Transverse colon (tissue), 4 donors: ENCODE data around the gene NLGN3. TPM values are rescaled to one million over a fixed set of nuclear protein-coding genes. Genes with fewer than 3 reads are reported as not detected.

Source experiments
- DNase-seq: peaks from one replicate; pipeline ENCODE4 v3.0.0-alpha.2; 2019
- H3K27ac ChIP-seq, 4 donors: fragments of 200-600 bp; sonication (generic); 2 replicates each; pipeline ENCODE4 v1.5.1; 2016 to 2018; ENCODE audit warnings: inconsistent platforms in 4 of 4
- H3K27me3 ChIP-seq: fragments of 200-600 bp; sonication (generic); 2 replicates; pipeline ENCODE4 v1.5.1; 2017; ENCODE audit warnings: inconsistent platforms
- H3K36me3 ChIP-seq, 4 donors: fragments of 200-600 bp; sonication (generic); 2 replicates each; pipeline ENCODE4 v1.5.1; 2017 to 2019; ENCODE audit warnings: inconsistent platforms in 4 of 4
- H3K4me1 ChIP-seq, 4 donors: fragments of 200-600 bp; sonication (generic); 2 replicates each; pipeline ENCODE4 v1.5.1; 2017 to 2020; ENCODE audit warnings: inconsistent platforms in 4 of 4
- H3K4me3 ChIP-seq, 4 donors: fragments of 200-600 bp; sonication (generic); 1 replicate in 1 of 4; 2 replicates in 3 of 4; pipeline versions ENCODE4 v1.5.1 to v1.6.1; 2017 to 2019; ENCODE audit warnings: inconsistent platforms in 4 of 4
- H3K9me3 ChIP-seq, 2 donors: fragments of 200-600 bp; sonication (generic); 2 replicates each; pipeline ENCODE4 v1.5.1; 2017 to 2019; ENCODE audit warnings: inconsistent platforms in 2 of 2
- EP300 ChIP-seq: sonication (generic); formaldehyde crosslinking; IDR thresholded peaks from one replicate; pipeline ENCODE4 v1.6.1; 2017; ENCODE audit warnings: antibody characterized with exemption, low read depth
- POLR2A ChIP-seq: fragments of 450-650 bp; IDR thresholded peaks from one replicate; pipeline ENCODE4 v1.6.1; 2016; ENCODE audit warnings: antibody characterized with exemption, mild to moderate bottlenecking, moderate library complexity
- POLR2AphosphoS5 ChIP-seq, 3 donors: sonication (generic); formaldehyde crosslinking; IDR thresholded peaks; one replicate each; pipeline ENCODE4 v1.6.1; 2016; ENCODE audit warnings: antibody characterized with exemption in 3 of 3
- WGBS, 2 donors: methylation state at CpG; one replicate each; pipeline ENCODE4 v1.1.5; 2018; ENCODE audit warnings: low coverage in 1 of 2; 5-methylcytosine and 5-hydroxymethylcytosine counted together
- in situ Hi-C, 4 donors: fragments of 200-750 bp; cut with MboI; loops; one replicate each; pipeline versions ENCODE4 v1.15.0 to v1.15.1; 2017; ENCODE audit warnings: low sequenced_read_pairs in 3 of 4, low pct_ligation_motif_present in 1 of 4, low pct_unique_long_range_greater_than_20kb in 1 of 4
- intact Hi-C: fragments of 100-400 bp; cut with DNase I; formaldehyde crosslinking; loops from one replicate; pipeline ENCODE4 v1.15.1; 2023; ENCODE audit warnings: low total_unique reads
- total RNA-seq, 4 donors: library from RNA; depleted of rRNA; stranded (reverse); fragments of >200 nt; gene quantifications; one replicate each; pipeline ENCODE4 v1.1.0, GENCODE V29; 2016
- TF ChIP-seq, protein P1 (sequence below), 5 experiments: fragments of 200-600 bp in 3 of 5; fragments of 450-650 bp in 2 of 5; sonication (generic) in 3 of 5; IDR thresholded peaks; 1 replicate in 2 of 5; 2 replicates in 3 of 5; pipeline ENCODE4 v1.5.1; 2016 to 2017; ENCODE audit warnings: antibody characterized with exemption in 5 of 5, inconsistent platforms in 3 of 5, mild to moderate bottlenecking in 2 of 5, moderate library complexity in 1 of 5

NLGN3 gene
- total RNA-seq, 4 donors from 2014 or later = 0.40 to 1.1 (median 0.64) TPM; not detected in 1

DNA sequence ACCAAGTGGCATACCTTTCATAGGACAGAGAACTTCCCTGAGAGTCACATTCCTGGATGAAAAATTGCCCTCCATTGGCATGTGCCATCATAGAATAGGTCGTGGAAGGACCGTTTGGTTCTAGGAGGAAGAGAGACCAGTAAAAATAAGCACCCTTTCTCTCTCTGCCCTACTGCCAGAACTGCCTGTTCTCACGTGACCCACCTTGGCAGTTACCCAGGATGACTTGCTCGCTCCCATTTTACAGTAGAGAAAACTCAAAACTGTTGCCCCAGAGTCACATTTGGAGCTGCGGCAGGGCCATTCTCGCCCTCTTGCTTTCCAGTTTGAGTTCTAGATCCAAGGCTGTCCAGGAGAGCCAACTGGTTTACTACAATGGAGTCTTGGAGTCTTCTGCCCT, 1.1 kb upstream of the NLGN3 start:
- H3K9me3 ChIP-seq = no peaks in the 10 kb centered on the region
- TF ChIP-seq POLR2A (no peak), EP300 (no peak), POLR2AphosphoS5 (IDR thresholded peaks at IDR 0.05) (no peak)
- TF ChIP-seq, protein P1, sequence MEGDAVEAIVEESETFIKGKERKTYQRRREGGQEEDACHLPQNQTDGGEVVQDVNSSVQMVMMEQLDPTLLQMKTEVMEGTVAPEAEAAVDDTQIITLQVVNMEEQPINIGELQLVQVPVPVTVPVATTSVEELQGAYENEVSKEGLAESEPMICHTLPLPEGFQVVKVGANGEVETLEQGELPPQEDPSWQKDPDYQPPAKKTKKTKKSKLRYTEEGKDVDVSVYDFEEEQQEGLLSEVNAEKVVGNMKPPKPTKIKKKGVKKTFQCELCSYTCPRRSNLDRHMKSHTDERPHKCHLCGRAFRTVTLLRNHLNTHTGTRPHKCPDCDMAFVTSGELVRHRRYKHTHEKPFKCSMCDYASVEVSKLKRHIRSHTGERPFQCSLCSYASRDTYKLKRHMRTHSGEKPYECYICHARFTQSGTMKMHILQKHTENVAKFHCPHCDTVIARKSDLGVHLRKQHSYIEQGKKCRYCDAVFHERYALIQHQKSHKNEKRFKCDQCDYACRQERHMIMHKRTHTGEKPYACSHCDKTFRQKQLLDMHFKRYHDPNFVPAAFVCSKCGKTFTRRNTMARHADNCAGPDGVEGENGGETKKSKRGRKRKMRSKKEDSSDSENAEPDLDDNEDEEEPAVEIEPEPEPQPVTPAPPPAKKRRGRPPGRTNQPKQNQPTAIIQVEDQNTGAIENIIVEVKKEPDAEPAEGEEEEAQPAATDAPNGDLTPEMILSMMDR (IDR thresholded peaks at IDR 0.05) = no peak
- H3K4me1 ChIP-seq = peaks cover 0 to 6% (median 5%) of the 10 kb centered on the region in 4 donors
- WGBS, 2 donors = 69% methylated on average over 6 of the region's 6 CpGs; no CpG with 5 or more reads in 1 of the 2 donors
- in situ Hi-C loops = no loop called here
- intact Hi-C loops = no loop called here
- H3K4me3 ChIP-seq = no peak overlapping the region
- DNase-seq = peak; percentile 15
- H3K36me3 ChIP-seq = no peaks in the 10 kb centered on the region
- H3K27ac ChIP-seq = no peak overlapping the region
- H3K27me3 ChIP-seq = no peaks in the 10 kb centered on the region

DNA sequence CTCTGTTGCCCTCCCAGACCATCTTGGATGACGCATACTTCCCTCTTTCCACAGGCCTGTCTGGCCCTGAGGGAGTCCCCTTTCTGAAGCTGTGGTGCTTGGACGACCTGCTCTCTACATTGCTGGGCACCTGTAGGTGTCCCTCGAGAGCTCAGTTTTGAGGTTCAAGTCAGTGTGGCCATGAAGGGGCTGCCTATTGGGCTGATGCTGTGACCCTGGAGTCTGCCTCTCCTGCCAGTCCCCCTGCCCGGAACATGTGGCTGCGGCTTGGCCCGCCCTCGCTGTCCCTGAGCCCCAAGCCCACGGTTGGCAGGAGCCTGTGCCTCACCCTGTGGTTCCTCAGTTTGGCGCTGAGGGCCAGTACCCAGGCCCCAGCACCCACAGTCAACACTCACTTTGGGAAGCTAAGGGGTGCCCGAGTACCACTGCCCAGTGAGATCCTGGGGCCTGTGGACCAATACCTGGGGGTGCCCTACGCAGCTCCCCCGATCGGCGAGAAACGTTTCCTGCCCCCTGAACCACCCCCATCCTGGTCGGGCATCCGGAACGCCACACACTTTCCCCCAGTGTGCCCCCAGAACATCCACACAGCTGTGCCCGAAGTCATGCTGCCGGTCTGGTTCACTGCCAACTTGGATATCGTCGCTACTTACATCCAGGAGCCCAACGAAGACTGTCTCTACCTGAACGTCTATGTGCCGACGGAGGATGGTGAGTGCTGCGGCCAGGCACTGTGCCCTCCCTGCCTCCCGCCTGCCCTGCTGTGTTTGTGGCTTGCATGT, 3.0 kb downstream of the NLGN3 start:
- intact Hi-C loops (no loop called here), in situ Hi-C loops (no loop called here)
- no peak overlapping the region for H3K27ac ChIP-seq
- no peak overlapping the region for H3K4me3 ChIP-seq
- no peaks in the 10 kb centered on the region for H3K9me3 ChIP-seq
- TF ChIP-seq, protein P1 (IDR thresholded peaks at IDR 0.05) = no peak
- TF ChIP-seq POLR2AphosphoS5 (IDR thresholded peaks at IDR 0.05) (no peak), POLR2A (no peak), EP300 (no peak)
- H3K4me1 ChIP-seq = peaks cover 0 to 6% (median 5%) of the 10 kb centered on the region in 4 donors
- H3K27me3 ChIP-seq = no peaks in the 10 kb centered on the region
- no peaks in the 10 kb centered on the region for H3K36me3 ChIP-seq
- DNase-seq = no peak
- 90% methylated on average over 26 of the region's 28 CpGs; no CpG with 5 or more reads in 1 of the 2 donors for WGBS, 2 donors

DNA sequence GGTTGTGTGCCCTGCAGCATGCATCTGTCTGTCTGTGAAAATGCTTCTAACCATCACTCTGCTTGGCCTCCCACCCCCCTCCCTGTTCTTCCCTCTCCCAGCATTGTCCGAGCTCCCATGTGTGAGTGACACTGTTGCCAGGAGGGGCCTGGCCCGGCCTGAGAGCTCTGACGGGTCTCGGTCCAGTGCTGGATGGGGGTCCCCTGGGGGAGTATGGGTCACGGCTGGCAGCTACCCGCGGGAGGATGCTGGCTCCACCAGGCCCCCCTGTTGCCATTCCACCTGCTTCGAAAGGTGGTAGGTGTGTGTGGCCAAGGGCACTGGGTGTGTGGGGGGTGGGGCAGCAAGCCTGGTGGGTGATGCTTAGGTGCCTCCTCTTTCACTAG, 3.6 kb downstream of the NLGN3 start:
- no peak overlapping the region for H3K27ac ChIP-seq
- 93% methylated on average over 3 of the region's 8 CpGs; no CpG with 5 or more reads in 1 of the 2 donors for WGBS, 2 donors
- no peak for TF ChIP-seq EP300
- DNase-seq = no peak
- no peaks in the 10 kb centered on the region for H3K9me3 ChIP-seq
- H3K4me1 ChIP-seq = peaks cover 0 to 6% (median 5%) of the 10 kb centered on the region in 4 donors
- no peaks in the 10 kb centered on the region for H3K27me3 ChIP-seq
- intact Hi-C loops (no loop called here), in situ Hi-C loops (no loop called here)
- H3K4me3 ChIP-seq = no peak overlapping the region
- no peaks in the 10 kb centered on the region for H3K36me3 ChIP-seq

DNA sequence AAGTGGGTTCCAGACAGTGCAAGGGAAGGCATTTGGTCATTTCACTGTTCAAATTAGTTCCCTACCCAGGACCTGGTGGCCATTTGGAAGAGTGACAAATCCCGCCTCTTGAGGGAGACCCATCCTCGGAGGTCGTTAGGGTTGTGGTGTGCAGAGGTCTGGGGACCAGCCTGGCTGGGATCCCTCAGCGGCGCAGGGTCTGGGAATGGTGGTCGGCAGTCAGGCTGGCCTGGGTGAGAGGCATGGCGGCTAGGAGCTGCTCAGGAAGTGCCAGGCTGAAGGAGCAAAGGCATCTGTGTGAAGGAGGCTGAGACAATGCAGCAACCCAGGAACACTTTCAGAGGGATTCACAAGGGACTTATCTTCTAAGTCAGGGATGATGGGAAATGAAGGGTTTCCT, 6.7 kb downstream of the NLGN3 start:
- Histone ChIP-seq H3K27ac (no peak overlapping the region), H3K36me3 (no peaks in the 10 kb centered on the region), H3K27me3 (no peaks in the 10 kb centered on the region), H3K4me3 (no peak overlapping the region), H3K4me1 (peaks cover 0 to 3% (median 0%) of the 10 kb centered on the region in 4 donors), H3K9me3 (no peaks in the 10 kb centered on the region)
- DNase-seq = no peak
- TF ChIP-seq EP300 = no peak
- no peak for TF ChIP-seq POLR2AphosphoS5 (IDR thresholded peaks at IDR 0.05)
- TF ChIP-seq, protein P1 (IDR thresholded peaks at IDR 0.05) = no peak
- no peak for TF ChIP-seq POLR2A
- intact Hi-C loops (no loop called here), in situ Hi-C loops (loop anchor here in 2 of 4 donors (25.0 kb wide), 2 partner anchors 164 to 389 kb away; no protein-coding TSS in a partner anchor)
- 74% methylated on average over 7 of the region's 7 CpGs; no CpG with 5 or more reads in 1 of the 2 donors for WGBS, 2 donors
